Cardiac ventricle fibroblast (primary cell): Measurements from ENCODE around the gene SLC5A11. TPM values are rescaled to one million over a fixed set of nuclear protein-coding genes. Genes with fewer than 3 reads are reported as not detected.

Experiments used
- total RNA-seq: library from RNA; depleted of rRNA; stranded (reverse); fragments of >200 nt; gene quantifications from 2 replicates; pipeline ENCODE4 v1.2.3, GENCODE V29; 2015

SLC5A11 gene, protein sequence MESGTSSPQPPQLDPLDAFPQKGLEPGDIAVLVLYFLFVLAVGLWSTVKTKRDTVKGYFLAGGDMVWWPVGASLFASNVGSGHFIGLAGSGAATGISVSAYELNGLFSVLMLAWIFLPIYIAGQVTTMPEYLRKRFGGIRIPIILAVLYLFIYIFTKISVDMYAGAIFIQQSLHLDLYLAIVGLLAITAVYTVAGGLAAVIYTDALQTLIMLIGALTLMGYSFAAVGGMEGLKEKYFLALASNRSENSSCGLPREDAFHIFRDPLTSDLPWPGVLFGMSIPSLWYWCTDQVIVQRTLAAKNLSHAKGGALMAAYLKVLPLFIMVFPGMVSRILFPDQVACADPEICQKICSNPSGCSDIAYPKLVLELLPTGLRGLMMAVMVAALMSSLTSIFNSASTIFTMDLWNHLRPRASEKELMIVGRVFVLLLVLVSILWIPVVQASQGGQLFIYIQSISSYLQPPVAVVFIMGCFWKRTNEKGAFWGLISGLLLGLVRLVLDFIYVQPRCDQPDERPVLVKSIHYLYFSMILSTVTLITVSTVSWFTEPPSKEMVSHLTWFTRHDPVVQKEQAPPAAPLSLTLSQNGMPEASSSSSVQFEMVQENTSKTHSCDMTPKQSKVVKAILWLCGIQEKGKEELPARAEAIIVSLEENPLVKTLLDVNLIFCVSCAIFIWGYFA
- 1.8 TPM in 1 of 2 replicates, not detected in the other for total RNA-seq

GRCh38 chr16:24845726-24846547 lies at the start of gene SLC5A11:
TSS of gene SLC5A11 (plus strand) at chr16:24845963. CDS start at chr16:24858644, 12,681 bp downstream.

Other genes with a start within 250 kb of the SLC5A11 start
- 20.9 and 108 TPM in 2 replicates for gene TNRC6A, start 116.3 kb upstream of the SLC5A11 start, total RNA-seq
- gene ARHGAP17, start 169.4 kb downstream of the SLC5A11 start, total RNA-seq = 38.8 and 57.8 TPM in 2 replicates